Lower lobe of right lung (tissue), 2 donors: ENCODE measurements around the gene CD58. TPM values are rescaled to one million over a fixed set of nuclear protein-coding genes. Genes with fewer than 3 reads are reported as not detected.

Source experiments
- ATAC-seq, 2 donors: fragments of 200-7000 bp; cut with Tn5 transposase; one replicate each; pipeline ENCODE4 v1.9.1; 2020 to 2022; ENCODE audit warnings: mild to moderate bottlenecking in 2 of 2, moderate library complexity in 2 of 2
- DNase-seq: peaks from one replicate; pipeline ENCODE4 v3.0.0-alpha.2; 2020
- H3K27ac ChIP-seq: fragments of 200-600 bp; one replicate; pipeline ENCODE4 v1.8.0; 2022
- H3K27me3 ChIP-seq: fragments of 200-600 bp; one replicate; pipeline ENCODE4 v1.8.0; 2022; ENCODE audit warnings: low read depth
- H3K36me3 ChIP-seq: fragments of 200-600 bp; one replicate; pipeline ENCODE4 v1.8.0; 2022; ENCODE audit warnings: mild to moderate bottlenecking
- H3K4me1 ChIP-seq: fragments of 200-600 bp; one replicate; pipeline ENCODE4 v1.8.0; 2022
- H3K4me3 ChIP-seq: fragments of 200-600 bp; one replicate; pipeline ENCODE4 v1.8.0; 2022; ENCODE audit warnings: mild to moderate bottlenecking
- H3K9me3 ChIP-seq: fragments of 200-600 bp; one replicate; pipeline ENCODE4 v1.8.0; 2022
- intact Hi-C: fragments of 100-400 bp; cut with DNase I; formaldehyde crosslinking; loops from one replicate; pipeline ENCODE4 v1.11.0; 2022
- total RNA-seq: library from RNA; stranded (reverse); fragmentation: NEBNext Ultra II Directional; extraction: Animal tissue kit (Norgen Biotek cat#: 25700); gene quantifications from one replicate; pipeline ENCODE4 v1.2.1, GENCODE V29; 2021
- TF ChIP-seq, protein P1 (sequence below): fragments of 200-600 bp; IDR thresholded peaks from one replicate; pipeline ENCODE4 v1.8.0; 2022; ENCODE audit warnings: antibody characterized with exemption, mild to moderate bottlenecking
- donor health status: DM: no; HTN: yes; CAD: no; lungs with severe emphysema.

CD58 gene
- total RNA-seq, 1 donor from 2014 or later: 39.5 TPM

DNA sequence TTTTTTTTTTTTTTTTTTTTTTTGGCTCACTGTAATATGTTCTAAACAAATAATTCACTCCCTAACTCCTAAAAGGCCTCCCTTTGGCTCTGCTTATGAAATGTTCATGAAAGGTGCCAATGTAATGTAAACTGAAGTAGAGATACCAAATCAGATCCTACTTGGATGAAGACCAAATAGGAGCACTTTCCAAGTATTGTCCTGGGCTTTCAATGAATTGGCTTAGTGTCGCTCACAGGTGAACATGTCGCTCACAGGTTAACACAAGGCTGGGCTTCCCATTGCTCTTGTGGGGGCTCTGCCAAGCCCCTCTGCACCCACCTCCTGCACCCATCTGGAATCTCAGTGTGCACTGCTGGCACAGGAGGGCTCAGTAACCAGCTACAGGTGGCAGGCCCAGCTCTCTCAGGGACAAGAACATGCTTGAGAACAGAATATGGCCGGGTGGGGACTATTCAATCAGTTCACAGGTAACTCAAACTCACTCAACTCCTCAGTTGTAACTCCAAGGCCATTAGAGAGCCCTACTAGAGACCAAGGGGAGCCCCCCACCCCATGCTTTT is 10.6 kb upstream of the CD58 start:
- Histone ChIP-seq H3K4me1 (no peaks in the 10 kb centered on the region), H3K4me3 (no peak overlapping the region), H3K27me3 (no peaks in the 10 kb centered on the region), H3K36me3 (peaks cover 12% of the 10 kb centered on the region), H3K9me3 (no peaks in the 10 kb centered on the region), H3K27ac (no peak overlapping the region)
- ATAC-seq: no peak
- no peak for DNase-seq
- intact Hi-C loops: no loop called here
- TF ChIP-seq, protein P1, sequence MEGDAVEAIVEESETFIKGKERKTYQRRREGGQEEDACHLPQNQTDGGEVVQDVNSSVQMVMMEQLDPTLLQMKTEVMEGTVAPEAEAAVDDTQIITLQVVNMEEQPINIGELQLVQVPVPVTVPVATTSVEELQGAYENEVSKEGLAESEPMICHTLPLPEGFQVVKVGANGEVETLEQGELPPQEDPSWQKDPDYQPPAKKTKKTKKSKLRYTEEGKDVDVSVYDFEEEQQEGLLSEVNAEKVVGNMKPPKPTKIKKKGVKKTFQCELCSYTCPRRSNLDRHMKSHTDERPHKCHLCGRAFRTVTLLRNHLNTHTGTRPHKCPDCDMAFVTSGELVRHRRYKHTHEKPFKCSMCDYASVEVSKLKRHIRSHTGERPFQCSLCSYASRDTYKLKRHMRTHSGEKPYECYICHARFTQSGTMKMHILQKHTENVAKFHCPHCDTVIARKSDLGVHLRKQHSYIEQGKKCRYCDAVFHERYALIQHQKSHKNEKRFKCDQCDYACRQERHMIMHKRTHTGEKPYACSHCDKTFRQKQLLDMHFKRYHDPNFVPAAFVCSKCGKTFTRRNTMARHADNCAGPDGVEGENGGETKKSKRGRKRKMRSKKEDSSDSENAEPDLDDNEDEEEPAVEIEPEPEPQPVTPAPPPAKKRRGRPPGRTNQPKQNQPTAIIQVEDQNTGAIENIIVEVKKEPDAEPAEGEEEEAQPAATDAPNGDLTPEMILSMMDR: no peak

DNA sequence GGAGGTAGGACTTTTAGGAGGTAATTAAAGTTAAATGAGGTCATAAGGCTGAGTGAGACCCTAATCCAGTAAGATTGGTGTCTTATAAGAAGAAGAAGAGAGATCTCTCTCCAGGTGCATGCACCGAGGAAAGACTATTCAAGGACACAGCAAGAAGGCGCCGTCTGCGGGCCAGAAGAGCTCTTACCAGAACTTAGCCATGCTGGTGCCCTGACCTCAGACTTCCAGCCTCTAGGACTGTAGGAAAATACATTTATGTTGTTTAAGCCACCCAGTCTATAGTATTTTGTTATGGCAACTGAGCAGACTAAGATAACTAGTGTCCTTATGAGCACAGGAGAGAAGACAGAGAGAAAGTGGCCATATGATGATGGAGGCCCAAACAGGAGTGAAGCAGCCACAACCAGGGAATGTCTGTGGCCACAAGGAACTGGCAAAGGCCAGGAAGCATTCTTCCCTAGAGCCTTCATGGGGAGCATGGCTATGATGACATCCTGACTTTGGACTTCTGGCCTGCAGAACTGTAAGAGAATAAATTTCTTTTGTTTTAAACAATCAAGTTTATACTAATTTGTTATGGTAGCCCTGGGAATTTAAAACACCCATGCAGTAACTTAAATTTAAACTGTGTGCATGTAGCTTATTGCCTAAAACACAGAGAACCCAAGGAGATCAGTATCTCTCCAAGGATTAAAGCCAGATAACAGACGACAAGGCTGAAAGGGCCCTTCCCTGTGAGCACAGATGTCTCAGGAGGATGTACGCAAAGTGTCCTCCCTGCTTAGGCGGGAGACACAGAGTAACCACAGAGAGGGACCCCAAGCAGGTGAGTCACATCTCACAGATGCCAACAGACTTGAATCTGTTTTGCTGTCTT is 9.9 kb upstream of the CD58 start:
- DNase-seq (no peak), ATAC-seq (no peak)
- no peaks in the 10 kb centered on the region for H3K27me3 ChIP-seq
- H3K9me3 ChIP-seq: no peaks in the 10 kb centered on the region
- no peak overlapping the region for H3K27ac ChIP-seq
- no peaks in the 10 kb centered on the region for H3K4me1 ChIP-seq
- H3K36me3 ChIP-seq: peaks cover 10% of the 10 kb centered on the region
- intact Hi-C loops: no loop called here
- TF ChIP-seq, protein P1: no peak
- no peak overlapping the region for H3K4me3 ChIP-seq

DNA sequence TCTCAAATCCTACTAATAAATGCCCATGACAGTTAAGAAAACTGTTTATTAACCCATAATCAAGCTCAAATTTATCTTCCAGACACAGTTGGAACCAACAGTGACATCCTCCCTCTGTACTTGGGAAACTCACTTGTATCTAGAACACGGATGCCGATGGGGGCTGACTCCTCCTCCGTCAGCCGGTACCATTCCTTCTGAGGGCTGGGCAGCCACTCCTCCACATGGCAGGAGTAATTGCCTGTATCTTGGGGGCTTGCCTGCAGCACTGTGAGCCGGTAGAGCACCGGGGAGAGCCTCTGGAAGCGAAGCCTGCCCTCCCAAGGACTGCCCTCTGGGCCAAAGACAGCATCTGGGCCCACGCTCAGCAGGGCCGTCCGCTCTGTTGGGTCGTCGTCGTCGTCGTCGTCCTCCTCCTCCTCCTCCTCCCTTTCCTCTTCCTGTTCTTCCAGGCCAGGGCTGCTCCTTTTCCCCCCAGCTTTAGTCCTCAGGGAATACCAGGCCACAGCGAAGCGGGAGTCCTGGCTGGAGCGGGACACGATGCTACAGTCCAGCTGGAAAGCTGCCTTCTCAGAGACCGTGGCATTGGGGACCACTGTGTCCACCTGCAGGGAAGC is 8.5 kb upstream of the CD58 start:
- no peak overlapping the region for H3K4me3 ChIP-seq
- peaks cover 10% of the 10 kb centered on the region for H3K36me3 ChIP-seq
- H3K27ac ChIP-seq: no peak overlapping the region
- intact Hi-C loops: loop anchor here (5.0 kb wide), 1 partner anchor 93 kb away; no protein-coding TSS in a partner anchor
- ATAC-seq (no peak), DNase-seq (no peak)
- TF ChIP-seq, protein P1: no peak
- no peaks in the 10 kb centered on the region for H3K27me3 ChIP-seq
- peaks cover 6% of the 10 kb centered on the region for H3K4me1 ChIP-seq
- H3K9me3 ChIP-seq: no peaks in the 10 kb centered on the region

DNA sequence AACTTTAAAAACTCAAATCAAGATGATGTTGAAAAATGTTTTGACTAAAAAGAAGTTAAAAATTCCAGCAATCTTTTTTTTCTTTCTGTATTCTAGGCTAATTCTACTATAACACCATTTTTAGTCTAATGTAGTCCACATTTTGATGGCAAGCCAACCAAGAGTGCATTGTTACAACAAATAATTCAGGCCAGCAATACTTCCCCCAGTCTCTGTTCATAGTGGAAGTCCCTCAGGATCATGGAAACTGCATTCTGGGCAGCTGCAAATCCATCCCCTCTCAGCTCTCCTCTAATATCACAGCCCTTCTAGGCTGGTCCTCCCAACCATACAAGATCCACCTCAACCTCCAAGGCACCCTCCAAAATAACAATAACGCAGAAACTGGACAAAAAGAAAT is 7.8 kb upstream of the CD58 start:
- ATAC-seq: no peak

DNA sequence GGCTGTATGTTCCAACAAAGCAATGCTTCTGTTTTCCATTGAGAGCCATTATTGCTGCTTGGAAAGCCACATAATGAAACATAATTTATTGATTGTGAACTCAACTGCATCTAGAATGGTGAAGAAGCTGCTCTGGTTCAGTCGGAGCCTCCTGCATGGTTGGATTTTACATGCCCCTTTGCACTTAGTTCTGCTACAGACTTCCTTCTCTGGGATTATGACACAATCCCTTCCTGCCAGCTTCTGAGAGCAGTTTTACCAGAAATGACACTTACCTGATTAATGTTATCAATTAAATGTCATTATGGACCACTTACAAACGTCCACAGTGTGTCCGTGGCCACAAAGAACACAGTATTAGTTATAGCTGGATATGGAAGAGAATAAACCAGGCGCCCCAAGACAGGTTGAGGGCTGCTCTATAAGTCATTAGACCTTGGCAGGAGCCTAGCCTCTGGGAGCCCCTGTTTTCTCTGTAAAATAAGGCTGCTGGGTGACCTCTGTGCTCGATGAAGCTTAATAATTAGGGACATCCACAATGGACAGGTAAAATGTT is 7.0 kb upstream of the CD58 start:
- TF ChIP-seq, protein P1: no peak
- no peaks in the 10 kb centered on the region for H3K9me3 ChIP-seq
- no peak overlapping the region for H3K4me3 ChIP-seq
- ATAC-seq (no peak), DNase-seq (no peak)
- H3K4me1 ChIP-seq: peaks cover 9% of the 10 kb centered on the region
- intact Hi-C loops: loop anchor here (5.0 kb wide), 1 partner anchor 94 kb away; no protein-coding TSS in a partner anchor
- H3K27me3 ChIP-seq: no peaks in the 10 kb centered on the region
- no peak overlapping the region for H3K27ac ChIP-seq
- H3K36me3 ChIP-seq: peaks cover 10% of the 10 kb centered on the region

More for the DNA sequence above, 7.8 kb upstream of the CD58 start:
- intact Hi-C loops: loop anchor here (5.0 kb wide), 1 partner anchor 94 kb away; no protein-coding TSS in a partner anchor
- H3K9me3 ChIP-seq: no peaks in the 10 kb centered on the region
- TF ChIP-seq, protein P1: no peak
- H3K36me3 ChIP-seq: peaks cover 10% of the 10 kb centered on the region
- peaks cover 9% of the 10 kb centered on the region for H3K4me1 ChIP-seq
- H3K4me3 ChIP-seq: no peak overlapping the region
- no peak for DNase-seq
- H3K27ac ChIP-seq: no peak overlapping the region
- no peaks in the 10 kb centered on the region for H3K27me3 ChIP-seq
